Panc1 (cell line): ENCODE data around the gene NR2F1. TPM values are rescaled to one million over a fixed set of nuclear protein-coding genes. Genes with fewer than 3 reads are reported as not detected.
"Not testable (repeated sequence)": the region's sequence is repeated elsewhere in the genome, so short reads cannot be mapped to it uniquely, and the experiment has no call there.

Experiments
- ATAC-seq: fragments of 200-7000 bp; cut with Tn5 transposase; 2 replicates; pipeline ENCODE4 v1.9.1; 2020; ENCODE audit warnings: mild to moderate bottlenecking, moderate library complexity
- Bru-seq: library from RNA; stranded (reverse); fragments of 400-500 nt; gene quantifications from one replicate; lab custom pipeline; 2021; lab: Mats Ljungman, UMichigan
- BruChase-seq, 2 experiments: library from RNA; stranded (reverse); fragments of 400-500 nt; gene quantifications; one replicate each; lab custom pipeline; 2021; lab: Mats Ljungman, UMichigan
- BruUV-seq: library from RNA; stranded (reverse); fragments of 400-500 nt; replicated peaks from 2 replicates; lab custom pipeline; 2021; lab: Mats Ljungman, UMichigan
- CTCF ChIA-PET: fragments of 300-600 bp; sonication (Branson Sonifier 250); formaldehyde crosslinking; loops from one replicate; lab custom pipeline; 2022; ENCODE audit warnings: antibody characterized with exemption; lab: Charles Lee
- POLR2A ChIA-PET: fragments of 300-600 bp; sonication (Branson Sonifier 250); formaldehyde crosslinking; loops from one replicate; lab custom pipeline; 2022; ENCODE audit warnings: antibody characterized with exemption; lab: Charles Lee
- DNase-seq: peaks from one replicate; pipeline ENCODE4 v3.0.0-alpha.2; 2010; ENCODE audit warnings: low read depth, low spot score
- H3K27ac ChIP-seq: 2 replicates; pipeline ENCODE4 v1.5.1; 2011; ENCODE audit warnings: mild to moderate bottlenecking, low read length, inconsistent platforms
- H3K27me3 ChIP-seq: fragments of 200-500 bp; sonication (Bioruptor generic); 2 replicates; pipeline ENCODE4 v1.6.0; 2014; ENCODE audit warnings: low read length, inconsistent platforms; ENCODE audit not compliant: control insufficient read depth, insufficient read depth
- H3K36me3 ChIP-seq: fragments of 200-500 bp; sonication (Bioruptor generic); 2 replicates; pipeline ENCODE4 v1.5.1; 2014; ENCODE audit warnings: inconsistent platforms, mild to moderate bottlenecking, low read length, moderate library complexity; ENCODE audit not compliant: control insufficient read depth, insufficient read depth
- H3K4me1 ChIP-seq: 2 replicates; pipeline ENCODE4 v1.5.1; 2011; ENCODE audit warnings: inconsistent platforms, mild to moderate bottlenecking, low read length, moderate library complexity; ENCODE audit not compliant: control insufficient read depth, insufficient read depth
- H3K4me3 ChIP-seq, 2 experiments: 2 replicates each; pipeline ENCODE4 v1.5.1; 2011 to 2012; ENCODE audit warnings: low read depth in 2 of 2, low read length in 2 of 2, mild to moderate bottlenecking in 2 of 2, inconsistent platforms in 1 of 2, moderate library complexity in 1 of 2
- H3K9me3 ChIP-seq: fragments of 200-500 bp; sonication (Bioruptor generic); 2 replicates; pipeline ENCODE4 v1.5.1; 2014; ENCODE audit warnings: low read depth, mild to moderate bottlenecking, inconsistent platforms, low read length, moderate library complexity; ENCODE audit not compliant: control insufficient read depth, insufficient read depth
- CTCF ChIP-seq: fragments of 450-650 bp; IDR thresholded peaks from 2 replicates; pipeline ENCODE4 v1.5.1; 2017; ENCODE audit warnings: mild to moderate bottlenecking
- POLR2AphosphoS5 ChIP-seq: IDR thresholded peaks from 2 replicates; pipeline ENCODE4 v1.6.1; 2012; ENCODE audit warnings: mild to moderate bottlenecking, low read depth, low read length, moderate library complexity
- REST ChIP-seq, 2 experiments: IDR thresholded peaks; 2 replicates each; pipeline ENCODE4 v1.6.1; 2011 to 2012; ENCODE audit warnings: low read depth in 2 of 2, control low read depth in 1 of 2, low read length in 1 of 2, mild to moderate bottlenecking in 1 of 2, moderate library complexity in 1 of 2; ENCODE audit not compliant: insufficient read depth in 1 of 2
- SIN3A ChIP-seq: IDR thresholded peaks from 2 replicates; pipeline ENCODE4 v1.6.1; 2012; ENCODE audit warnings: low read depth, mild to moderate bottlenecking, low read length, moderate library complexity, borderline replicate concordance; ENCODE audit not compliant: insufficient read depth
- TCF7L2 ChIP-seq: IDR thresholded peaks from 2 replicates; pipeline ENCODE4 v1.6.1; 2011; ENCODE audit warnings: mild to moderate bottlenecking, low read depth, low read length, inconsistent platforms
- in situ Hi-C: cut with HindIII; loops from 2 replicates; pipeline ENCODE4 v1.10.0; 2016; ENCODE audit warnings: low sequenced_read_pairs, low pct_unique_long_range_greater_than_20kb
- intact Hi-C: fragments of 100-400 bp; cut with micrococcal nuclease; formaldehyde crosslinking; loops from one replicate; pipeline ENCODE4 v1.10.0; 2022; ENCODE audit not compliant: unreplicated experiment
- long read RNA-seq: library from polyadenylated mRNA; unstranded; transcript quantifications from one replicate; pipeline ENCODE4 v2.0.0, GENCODE V29; 2021; ENCODE audit not compliant: unreplicated experiment
- polyA plus RNA-seq: library from polyadenylated mRNA; unstranded; fragments of >200 nt; gene quantifications from one replicate; pipeline ENCODE4 v1.2.1, GENCODE V29; 2012; ENCODE audit warnings: missing spikeins; ENCODE audit not compliant: insufficient read length
- total RNA-seq: library from RNA; stranded (reverse); gene quantifications from one replicate; pipeline ENCODE4 v1.2.1, GENCODE V29; 2021; ENCODE audit not compliant: unreplicated experiment

Gene NR2F1
- total RNA-seq (49.5 TPM), Bru-seq, nascent RNA (percentile 89 among the genes with signal in this experiment), BruChase-seq, experiment 1, labeled RNA remaining after a 2-hour chase (percentile 89 among the genes with signal in this experiment), BruChase-seq, experiment 2, labeled RNA remaining after a 6-hour chase (percentile 89 among the genes with signal in this experiment)
- polyA plus RNA-seq: 115 TPM
- long read RNA-seq, transcript NR2F1-206 (3 exons, 3,841 nt): major isoform, 19 of 69 reads
- long read RNA-seq, partial matches to known transcripts: 42 of 69 reads
- long read RNA-seq, other reads (novel, unspliced or antisense): 8 of 69 reads

- BruUV-seq: no TSS peak
- Histone ChIP-seq H3K27ac (peak within 1 kb of the TSS; percentile 94), H3K9me3 (no peaks in the 10 kb centered on the region), H3K4me3 (peak within 1 kb of the TSS; percentile 68 to 71), H3K36me3 (peaks cover 5% of the 10 kb centered on the region; the same call in 1 of the 2 replicates), H3K4me1 (peaks cover 16% of the 10 kb centered on the region), H3K27me3 (no peaks in the 10 kb centered on the region)
- CTCF ChIA-PET: interaction anchor here (0.6 to 0.7 kb wide), 2 partner anchors 23 to 1653 kb away, joined by 5 to 12 read pairs; no protein-coding TSS in a partner anchor
- TF ChIP-seq POLR2AphosphoS5 (peak; percentile 89), SIN3A (peak; percentile 76), TCF7L2 (peak; percentile 72), REST (IDR thresholded peaks at IDR 0.05; ENCODE audit: insufficient read depth in 1 of 2, low read depth in 2 of 2, low read length in 1 of 2) (no peak; a peak in 1 of 4 replicates), CTCF (no peak)
- ATAC-seq (peak; percentile 56), DNase-seq (no peak)
- POLR2A ChIA-PET: interaction anchor here (0.6 to 1.6 kb wide), 12 partner anchors 9 to 674 kb away, joined by 3 to 16 read pairs (median 6); no protein-coding TSS in a partner anchor
- in situ Hi-C loops (no loop called here), intact Hi-C loops (loop anchor here (10.0 kb wide), 1 partner anchor 1938 kb away; no protein-coding TSS in a partner anchor)
Measured at GRCh38 chr5:93582677-93583438, at the start of gene NR2F1. NR2F1 (plus strand) TSS chr5:93583222; CDS start chr5:93585024, 1,802 bp downstream.

- Histone ChIP-seq H3K27ac (no peak overlapping the region), H3K4me3 (no peak overlapping the region), H3K9me3 (no peaks in the 10 kb centered on the region), H3K36me3 (no peaks in the 10 kb centered on the region; the same call in 1 of the 2 replicates), H3K27me3 (no peaks in the 10 kb centered on the region), H3K4me1 (no peaks in the 10 kb centered on the region)
- DNase-seq: no peak
- POLR2A ChIA-PET: interaction anchor here (0.5 kb wide), 1 partner anchor 18 kb away, joined by 3 read pairs; no protein-coding TSS in a partner anchor
- intact Hi-C loops (no loop called here), in situ Hi-C loops (no loop called here)
- BruUV-seq: no TSS peak
- TF ChIP-seq REST (IDR thresholded peaks at IDR 0.05; ENCODE audit: insufficient read depth in 1 of 2, low read depth in 2 of 2, low read length in 1 of 2): no peak
- TF ChIP-seq CTCF: no peak
- TF ChIP-seq POLR2AphosphoS5: no peak
- TF ChIP-seq SIN3A: no peak
- no peak for TF ChIP-seq TCF7L2
- CTCF ChIA-PET: no interaction called here
- ATAC-seq: no peak
Measured at GRCh38 chr5:93545872-93546271, 37.1 kb upstream of the NR2F1 start.

GRCh38 chr5:93549594-93549993, 33.4 kb upstream of the NR2F1 start:
- POLR2A ChIA-PET, BruUV-seq, CTCF ChIA-PET, H3K4me1 ChIP-seq, H3K27ac ChIP-seq, H3K4me3 ChIP-seq, ATAC-seq, DNase-seq, in situ Hi-C loops, H3K9me3 ChIP-seq, H3K27me3 ChIP-seq, intact Hi-C loops: not testable (repeated sequence)
- peaks cover 12% of the 10 kb centered on the region for H3K36me3 ChIP-seq
